Glutamatergic neuron (in vitro differentiated cells): ENCODE measurements around the gene HECTD1. TPM values are rescaled to one million over a fixed set of nuclear protein-coding genes. Genes with fewer than 3 reads are reported as not detected.
"Not testable (repeated sequence)": the region's sequence is repeated elsewhere in the genome, so short reads cannot be mapped to it uniquely, and the experiment has no call there.

ENCODE experiments used
- DNase-seq: peaks from one replicate; pipeline ENCODE4 v3.0.0; 2022
- H3K27ac Mint-ChIP-seq: one replicate; pipeline ENCODE4 v1.8.0; 2020; ENCODE audit warnings: mild to moderate bottlenecking, mixed read lengths, inconsistent platforms; ENCODE audit not compliant: unreplicated experiment
- H3K27me3 Mint-ChIP-seq: one replicate; pipeline ENCODE4 v1.8.0; 2020; ENCODE audit warnings: mild to moderate bottlenecking, moderate library complexity, mixed read lengths, inconsistent platforms; ENCODE audit not compliant: unreplicated experiment
- H3K36me3 Mint-ChIP-seq: one replicate; pipeline ENCODE4 v1.8.0; 2020; ENCODE audit warnings: mild to moderate bottlenecking, mixed read lengths, inconsistent platforms; ENCODE audit not compliant: unreplicated experiment
- H3K4me1 Mint-ChIP-seq: one replicate; pipeline ENCODE4 v1.8.0; 2020; ENCODE audit warnings: mild to moderate bottlenecking, low read depth, mixed read lengths, inconsistent platforms; ENCODE audit not compliant: unreplicated experiment
- H3K4me3 Mint-ChIP-seq: one replicate; pipeline ENCODE4 v1.8.0; 2020; ENCODE audit warnings: mild to moderate bottlenecking, mixed read lengths, inconsistent platforms; ENCODE audit not compliant: unreplicated experiment
- H3K9me3 Mint-ChIP-seq: one replicate; pipeline ENCODE4 v1.8.0; 2020; ENCODE audit warnings: mild to moderate bottlenecking, moderate library complexity, mixed read lengths, inconsistent platforms; ENCODE audit not compliant: unreplicated experiment
- CTCF ChIP-seq: fragments of 200-600 bp; sonication (generic); IDR thresholded peaks from one replicate; pipeline ENCODE4 v1.5.0; 2021; ENCODE audit not compliant: partially characterized antibody, unreplicated experiment
- total RNA-seq: library from RNA; stranded (reverse); fragmentation: NEBNext Ultra II Directional; extraction: Animal tissue kit (Norgen Biotek cat#: 25700); gene quantifications from one replicate; pipeline ENCODE4 v1.2.1, GENCODE V29; 2021; ENCODE audit not compliant: unreplicated experiment

Gene HECTD1
- total RNA-seq, 1 donor from 2014 or later, result 165 TPM

- Mint-ChIP-seq H3K27ac (no peak overlapping the region), H3K27me3 (peaks cover 7% of the 10 kb centered on the region), H3K4me1 (no peaks in the 10 kb centered on the region), H3K36me3 (no peaks in the 10 kb centered on the region), H3K9me3 (no peaks in the 10 kb centered on the region), H3K4me3 (no peak overlapping the region)
- no peak for TF ChIP-seq CTCF
- no peak for DNase-seq
These were observed 34.0 kb upstream of the HECTD1 start for GRCh38 chr14:31241450-31242114.

GRCh38 chr14:31239741-31240140, 32.1 kb upstream of the HECTD1 start:
- TF ChIP-seq CTCF, result no peak
- no peaks in the 10 kb centered on the region for H3K4me1 Mint-ChIP-seq
- H3K9me3 Mint-ChIP-seq, result no peaks in the 10 kb centered on the region
- no peak overlapping the region for H3K27ac Mint-ChIP-seq
- H3K27me3 Mint-ChIP-seq, result peaks cover 7% of the 10 kb centered on the region
- no peaks in the 10 kb centered on the region for H3K36me3 Mint-ChIP-seq
- DNase-seq, result no peak
- no peak overlapping the region for H3K4me3 Mint-ChIP-seq

- H3K27ac Mint-ChIP-seq, result no peak overlapping the region
- H3K4me1 Mint-ChIP-seq, result no peaks in the 10 kb centered on the region
- H3K9me3 Mint-ChIP-seq, result no peaks in the 10 kb centered on the region
- DNase-seq, result no peak
- no peaks in the 10 kb centered on the region for H3K36me3 Mint-ChIP-seq
- no peak overlapping the region for H3K4me3 Mint-ChIP-seq
- H3K27me3 Mint-ChIP-seq, result peaks cover 2% of the 10 kb centered on the region
- no peak for TF ChIP-seq CTCF
These were observed 27.9 kb upstream of the HECTD1 start for GRCh38 chr14:31235462-31235861.

- Mint-ChIP-seq H3K36me3 (no peaks in the 10 kb centered on the region), H3K4me1 (no peaks in the 10 kb centered on the region), H3K9me3 (no peaks in the 10 kb centered on the region), H3K27me3 (peaks cover 2% of the 10 kb centered on the region), H3K27ac (no peak overlapping the region), H3K4me3 (no peak overlapping the region)
- DNase-seq, result no peak
- TF ChIP-seq CTCF, result no peak
These were observed 24.5 kb upstream of the HECTD1 start for GRCh38 chr14:31232081-31232480.

GRCh38 chr14:31231272-31231671, 23.7 kb upstream of the HECTD1 start:
- H3K9me3 Mint-ChIP-seq, H3K27me3 Mint-ChIP-seq, H3K27ac Mint-ChIP-seq, DNase-seq, H3K36me3 Mint-ChIP-seq, H3K4me3 Mint-ChIP-seq, H3K4me1 Mint-ChIP-seq: not testable (repeated sequence)
